ENCODE results near the gene PITX3.

- TF ChIP-seq CTCF (IDR thresholded peaks at IDR 0.05 in 8 of 11, conservative IDR thresholded peaks at IDR 0.05 in 3 of 11): no peak
- TF ChIP-seq POLR2AphosphoS5 (IDR thresholded peaks at IDR 0.05): no peak
- TF ChIP-seq POLR2A (IDR thresholded peaks at IDR 0.05): no peak
These were observed 42.6 kb upstream of the PITX3 start for GRCh38 chr10:102283890-102284289.
